ENCODE results near the gene LCMT2. TPM values are rescaled to one million over a fixed set of nuclear protein-coding genes. Genes with fewer than 3 reads are reported as not detected.

Gene LCMT2
- total and polyA plus RNA-seq, 10 of the 15 experiments (the other 5 are each of a cell fraction or from before 2014, with no cell fraction given) = 2.1 to 17.2 (median 14.9) TPM

DNA sequence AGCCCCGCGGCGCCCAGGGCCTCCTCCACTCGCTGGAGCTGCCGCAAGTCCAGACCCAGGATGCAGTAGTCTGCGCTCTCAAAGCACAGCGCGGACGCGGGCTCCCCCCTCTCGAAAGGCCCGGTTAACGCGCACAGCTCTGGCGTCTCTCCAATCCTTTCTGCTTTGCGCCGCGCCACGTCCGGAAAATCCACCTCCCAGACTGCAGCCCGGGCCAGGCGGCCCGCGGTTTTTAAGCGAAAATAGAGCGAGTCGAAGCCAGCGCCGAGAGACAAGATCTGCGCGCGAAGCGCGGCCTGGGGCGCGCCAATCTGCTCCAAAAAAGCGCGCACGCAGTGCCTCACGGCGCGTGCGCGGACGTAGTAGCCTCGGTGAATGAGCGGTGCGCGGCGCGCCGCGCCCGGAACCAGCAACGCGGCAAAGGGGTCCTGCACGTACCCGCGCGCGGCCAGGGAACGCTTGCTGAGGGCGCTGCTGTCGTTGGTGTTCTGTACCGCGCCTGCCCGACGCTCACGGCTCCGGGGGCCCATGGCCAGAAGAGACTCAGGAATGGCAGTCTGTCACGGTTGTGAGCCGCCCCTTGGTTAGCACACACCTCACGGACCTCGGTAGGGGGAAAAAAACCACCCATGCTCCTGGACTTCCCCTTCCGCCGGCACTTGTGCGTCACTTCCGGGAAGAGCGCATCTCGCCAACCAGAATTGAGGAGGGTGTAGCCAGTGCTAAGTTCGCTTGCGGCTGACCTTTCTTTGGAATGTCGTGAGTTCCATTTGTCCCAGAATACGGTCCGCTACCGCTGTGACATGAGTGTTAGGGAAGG lies at the start of gene LCMT2 (continued):
- TF ChIP-seq SP1 (IDR thresholded peaks at IDR 0.05; ENCODE audit: low read depth, low read length) (peak; percentile 22), GABPA (IDR thresholded peaks at IDR 0.05; ENCODE audit: low read depth) (peak; percentile 91), PAX5 (IDR thresholded peaks at IDR 0.05; ENCODE audit: borderline replicate concordance, low read depth, low read length) (no peak), CHD2 (IDR thresholded peaks at IDR 0.05; ENCODE audit: borderline replicate concordance, low read depth, low read length) (peak; percentile 26; the same call in 1 of the 2 replicates), CTCF (IDR thresholded peaks at IDR 0.05 in 2 of 3, conservative IDR thresholded peaks at IDR 0.05 in 1 of 3; ENCODE audit: control insufficient read depth in 2 of 3, extremely low read depth in 1 of 3, insufficient read depth in 1 of 3, low read depth in 3 of 3, low read length in 3 of 3) (no peak), ESRRA (IDR thresholded peaks at IDR 0.05; ENCODE audit: low read length) (no peak), SMARCA5 (IDR thresholded peaks at IDR 0.05) (no peak; the same call in 1 of the 2 replicates), NRF1 (conservative IDR thresholded peaks at IDR 0.05; ENCODE audit: low read depth, low read length) (no peak), NBN (IDR thresholded peaks at IDR 0.05) (peak; percentile 70; the same call in 1 of the 2 replicates), CBX5 (IDR thresholded peaks at IDR 0.05; ENCODE audit: low read depth) (no peak), SPI1 (IDR thresholded peaks at IDR 0.05; ENCODE audit: borderline replicate concordance, insufficient read depth, low read depth, low read length) (peak; percentile 70; the same call in 1 of the 2 replicates), SUZ12 (IDR thresholded peaks at IDR 0.05; ENCODE audit: unreplicated experiment) (no peak), ZNF384 (IDR thresholded peaks at IDR 0.05; ENCODE audit: borderline replicate concordance, low read depth, low read length) (peak; percentile 83), RUNX3 (IDR thresholded peaks at IDR 0.05; ENCODE audit: low read length) (peak; percentile 73), ZBTB33 (IDR thresholded peaks at IDR 0.05) (no peak), BMI1 (IDR thresholded peaks at IDR 0.05; ENCODE audit: borderline replicate concordance) (no peak)
- TF ChIP-seq, protein P1, sequence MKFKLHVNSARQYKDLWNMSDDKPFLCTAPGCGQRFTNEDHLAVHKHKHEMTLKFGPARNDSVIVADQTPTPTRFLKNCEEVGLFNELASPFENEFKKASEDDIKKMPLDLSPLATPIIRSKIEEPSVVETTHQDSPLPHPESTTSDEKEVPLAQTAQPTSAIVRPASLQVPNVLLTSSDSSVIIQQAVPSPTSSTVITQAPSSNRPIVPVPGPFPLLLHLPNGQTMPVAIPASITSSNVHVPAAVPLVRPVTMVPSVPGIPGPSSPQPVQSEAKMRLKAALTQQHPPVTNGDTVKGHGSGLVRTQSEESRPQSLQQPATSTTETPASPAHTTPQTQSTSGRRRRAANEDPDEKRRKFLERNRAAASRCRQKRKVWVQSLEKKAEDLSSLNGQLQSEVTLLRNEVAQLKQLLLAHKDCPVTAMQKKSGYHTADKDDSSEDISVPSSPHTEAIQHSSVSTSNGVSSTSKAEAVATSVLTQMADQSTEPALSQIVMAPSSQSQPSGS (IDR thresholded peaks at IDR 0.05; ENCODE audit: low read length) = no peak
- TF ChIP-seq, protein P2, sequence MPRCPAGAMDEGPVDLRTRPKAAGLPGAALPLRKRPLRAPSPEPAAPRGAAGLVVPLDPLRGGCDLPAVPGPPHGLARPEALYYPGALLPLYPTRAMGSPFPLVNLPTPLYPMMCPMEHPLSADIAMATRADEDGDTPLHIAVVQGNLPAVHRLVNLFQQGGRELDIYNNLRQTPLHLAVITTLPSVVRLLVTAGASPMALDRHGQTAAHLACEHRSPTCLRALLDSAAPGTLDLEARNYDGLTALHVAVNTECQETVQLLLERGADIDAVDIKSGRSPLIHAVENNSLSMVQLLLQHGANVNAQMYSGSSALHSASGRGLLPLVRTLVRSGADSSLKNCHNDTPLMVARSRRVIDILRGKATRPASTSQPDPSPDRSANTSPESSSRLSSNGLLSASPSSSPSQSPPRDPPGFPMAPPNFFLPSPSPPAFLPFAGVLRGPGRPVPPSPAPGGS (IDR thresholded peaks at IDR 0.05; ENCODE audit: borderline replicate concordance, insufficient read depth, low read depth, low read length, poor library complexity, severe bottlenecking) = no peak
- TF ChIP-seq, protein P3, sequence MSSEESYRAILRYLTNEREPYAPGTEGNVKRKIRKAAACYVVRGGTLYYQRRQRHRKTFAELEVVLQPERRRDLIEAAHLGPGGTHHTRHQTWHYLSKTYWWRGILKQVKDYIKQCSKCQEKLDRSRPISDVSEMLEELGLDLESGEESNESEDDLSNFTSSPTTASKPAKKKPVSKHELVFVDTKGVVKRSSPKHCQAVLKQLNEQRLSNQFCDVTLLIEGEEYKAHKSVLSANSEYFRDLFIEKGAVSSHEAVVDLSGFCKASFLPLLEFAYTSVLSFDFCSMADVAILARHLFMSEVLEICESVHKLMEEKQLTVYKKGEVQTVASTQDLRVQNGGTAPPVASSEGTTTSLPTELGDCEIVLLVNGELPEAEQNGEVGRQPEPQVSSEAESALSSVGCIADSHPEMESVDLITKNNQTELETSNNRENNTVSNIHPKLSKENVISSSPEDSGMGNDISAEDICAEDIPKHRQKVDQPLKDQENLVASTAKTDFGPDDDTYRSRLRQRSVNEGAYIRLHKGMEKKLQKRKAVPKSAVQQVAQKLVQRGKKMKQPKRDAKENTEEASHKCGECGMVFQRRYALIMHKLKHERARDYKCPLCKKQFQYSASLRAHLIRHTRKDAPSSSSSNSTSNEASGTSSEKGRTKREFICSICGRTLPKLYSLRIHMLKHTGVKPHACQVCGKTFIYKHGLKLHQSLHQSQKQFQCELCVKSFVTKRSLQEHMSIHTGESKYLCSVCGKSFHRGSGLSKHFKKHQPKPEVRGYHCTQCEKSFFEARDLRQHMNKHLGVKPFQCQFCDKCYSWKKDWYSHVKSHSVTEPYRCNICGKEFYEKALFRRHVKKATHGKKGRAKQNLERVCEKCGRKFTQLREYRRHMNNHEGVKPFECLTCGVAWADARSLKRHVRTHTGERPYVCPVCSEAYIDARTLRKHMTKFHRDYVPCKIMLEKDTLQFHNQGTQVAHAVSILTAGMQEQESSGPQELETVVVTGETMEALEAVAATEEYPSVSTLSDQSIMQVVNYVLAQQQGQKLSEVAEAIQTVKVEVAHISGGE (CRISPR knock-in tag; IDR thresholded peaks at IDR 0.05) = peak; percentile 58

Measured in GM12878 (cell line).